Neural progenitor cell (in vitro differentiated cells): Measurements from ENCODE around the gene OR56A5. TPM values are rescaled to one million over a fixed set of nuclear protein-coding genes. Genes with fewer than 3 reads are reported as not detected.

Experiments used
- DNase-seq: peaks from one replicate; pipeline ENCODE4 v3.0.0-alpha.2; 2016; ENCODE audit warnings: low spot score
- H2AFZ ChIP-seq: fragments of 200-600 bp; sonication (generic); replicated peaks from 2 replicates; pipeline ENCODE4 v1.6.1; 2016; ENCODE audit warnings: antibody characterized with exemption
- H3F3A ChIP-seq: fragments of 200-600 bp; sonication (generic); 2 replicates; pipeline ENCODE4 v1.6.1; 2016; ENCODE audit warnings: antibody characterized with exemption, low read depth
- H3K27ac ChIP-seq: fragments of 200-600 bp; sonication (generic); 2 replicates; pipeline ENCODE4 v1.5.1; 2016; ENCODE audit warnings: mild to moderate bottlenecking
- H3K27me3 ChIP-seq: fragments of 200-600 bp; sonication (generic); 2 replicates; pipeline ENCODE4 v1.6.1; 2016; ENCODE audit warnings: mild to moderate bottlenecking, moderate library complexity
- H3K36me3 ChIP-seq: fragments of 200-600 bp; sonication (generic); 2 replicates; pipeline ENCODE4 v1.5.1; 2016
- H3K4me1 ChIP-seq: fragments of 200-600 bp; sonication (generic); 2 replicates; pipeline ENCODE4 v1.6.1; 2016; ENCODE audit warnings: mixed run types
- H3K4me2 ChIP-seq: fragments of 200-600 bp; sonication (generic); 2 replicates; pipeline ENCODE4 v1.6.1; 2016
- H3K4me3 ChIP-seq: fragments of 200-600 bp; sonication (generic); 2 replicates; pipeline ENCODE4 v1.5.1; 2016
- H3K79me2 ChIP-seq: fragments of 200-600 bp; sonication (generic); 2 replicates; pipeline ENCODE4 v1.6.1; 2016; ENCODE audit warnings: low read depth
- H3K9ac ChIP-seq: fragments of 200-600 bp; sonication (generic); 2 replicates; pipeline ENCODE4 v1.6.1; 2016
- H3K9me3 ChIP-seq: fragments of 200-600 bp; sonication (generic); 2 replicates; pipeline ENCODE4 v1.5.1; 2016; ENCODE audit warnings: low read depth
- H4K20me1 ChIP-seq: fragments of 200-600 bp; sonication (generic); 2 replicates; pipeline ENCODE4 v1.6.1; 2016; ENCODE audit warnings: low read depth
- H3K27ac Mint-ChIP-seq: 3 replicates; pipeline ENCODE4 v1.8.0; 2021; ENCODE audit warnings: mixed read lengths
- H3K27me3 Mint-ChIP-seq: 2 replicates; pipeline ENCODE4 v1.8.0; 2022; ENCODE audit warnings: low read depth, mild to moderate bottlenecking, inconsistent platforms, moderate library complexity, mixed read lengths; ENCODE audit not compliant: insufficient read depth
- H3K36me3 Mint-ChIP-seq: 3 replicates; pipeline ENCODE4 v1.8.0; 2021; ENCODE audit warnings: mixed read lengths
- H3K4me1 Mint-ChIP-seq: 3 replicates; pipeline ENCODE4 v1.8.0; 2021; ENCODE audit warnings: mixed read lengths
- H3K4me3 Mint-ChIP-seq: 3 replicates; pipeline ENCODE4 v1.8.0; 2021; ENCODE audit warnings: mild to moderate bottlenecking, moderate library complexity, mixed read lengths
- H3K9me3 Mint-ChIP-seq: 3 replicates; pipeline ENCODE4 v1.8.0; 2020; ENCODE audit warnings: mixed read lengths
- CTCF ChIP-seq: fragments of 200-600 bp; sonication (generic); IDR thresholded peaks from 2 replicates; pipeline ENCODE4 v1.5.1; 2017; ENCODE audit warnings: antibody characterized with exemption, mild to moderate bottlenecking
- EZH2 ChIP-seq: fragments of 200-600 bp; sonication (generic); IDR thresholded peaks from 2 replicates; pipeline ENCODE4 v1.6.1; 2017; ENCODE audit warnings: antibody characterized with exemption, mild to moderate bottlenecking, moderate library complexity
- EZH2phosphoT487 ChIP-seq: fragments of 200-600 bp; sonication (generic); IDR thresholded peaks from 2 replicates; pipeline ENCODE4 v1.6.1; 2017; ENCODE audit warnings: antibody characterized with exemption
- small RNA-seq: library from RNA; depleted of rRNA; stranded (forward); fragments of <200 nt; gene quantifications from one replicate; pipeline ENCODE3, GENCODE V24; 2015
- total RNA-seq: library from RNA; depleted of rRNA; stranded (reverse); fragments of >200 nt; gene quantifications from 2 replicates; pipeline ENCODE4 v1.2.3, GENCODE V29; 2015; ENCODE audit warnings: low replicate concordance

OR56A5 gene
- total RNA-seq, 1 donor from 2014 or later: not detected

DNA sequence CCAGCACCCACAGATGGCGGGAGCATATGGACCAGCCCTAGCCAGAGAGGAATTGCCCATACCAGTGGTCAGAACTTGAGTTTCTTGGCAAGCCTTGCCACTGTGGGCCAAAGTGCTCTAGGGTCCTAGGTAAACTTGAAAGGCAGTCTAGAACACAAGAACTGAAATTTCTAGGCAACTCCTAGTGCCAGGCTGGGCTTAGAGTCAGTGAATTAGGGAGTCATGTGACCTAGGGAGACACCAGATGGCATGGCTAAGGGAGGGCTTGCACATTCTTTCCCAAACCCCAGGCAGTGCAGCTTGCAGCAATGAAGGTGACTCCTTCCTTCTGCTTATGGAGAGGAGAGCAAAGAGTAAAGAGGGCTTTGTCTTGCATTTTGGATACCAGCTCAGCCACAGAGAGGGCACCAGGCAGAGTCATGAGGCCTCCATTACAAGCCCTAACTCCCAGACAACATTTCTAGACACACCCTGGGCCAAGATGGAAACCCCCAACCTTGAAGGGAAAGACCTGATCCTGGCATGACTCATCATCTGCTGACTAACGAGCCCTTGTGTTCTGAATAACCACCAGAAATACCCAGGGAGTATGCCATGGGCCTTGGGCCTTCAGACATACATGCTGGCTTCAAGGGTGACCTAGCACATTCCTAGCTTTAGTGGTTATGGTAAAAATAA is 45.4 kb downstream of the OR56A5 start:
- no peaks in the 10 kb centered on the region for H3K36me3 Mint-ChIP-seq
- Histone ChIP-seq H3K4me2 (no peak overlapping the region), H3K4me1 (no peaks in the 10 kb centered on the region), H4K20me1 (no peaks in the 10 kb centered on the region), H3K9me3 (no peaks in the 10 kb centered on the region), H3K4me3 (no peak overlapping the region), H3F3A (no peaks in the 10 kb centered on the region), H3K27ac (no peak overlapping the region), H2AFZ (no peak overlapping the region), H3K36me3 (no peaks in the 10 kb centered on the region), H3K9ac (no peak overlapping the region), H3K27me3 (no peaks in the 10 kb centered on the region), H3K79me2 (no peaks in the 10 kb centered on the region)
- no peaks in the 10 kb centered on the region for H3K4me1 Mint-ChIP-seq
- no peak overlapping the region for H3K4me3 Mint-ChIP-seq
- TF ChIP-seq CTCF: no peak
- no peak for TF ChIP-seq EZH2phosphoT487
- TF ChIP-seq EZH2: no peak
- peaks cover 5% of the 10 kb centered on the region for H3K9me3 Mint-ChIP-seq
- H3K27ac Mint-ChIP-seq: no peak overlapping the region
- peaks cover 3% of the 10 kb centered on the region for H3K27me3 Mint-ChIP-seq
- no peak for DNase-seq

Small RNA genes within 50 kb of the gene (small RNA-seq; reads per million reads assigned to genes)
- gene RNA5SP329: not detected

Other genes starting within 250 kb of the OR56A5 start
- gene OR56B1, start 232.0 kb downstream of the OR56A5 start, total RNA-seq: 0.41 TPM in 1 of 2 replicates, not detected in the other
- gene OR52N4, start 214.3 kb downstream of the OR56A5 start, total RNA-seq: 0.12 TPM in 1 of 2 replicates, not detected in the other
- gene OR52N5, start 185.1 kb downstream of the OR56A5 start, total RNA-seq: not detected in 2 replicates
- 0.12 TPM in 1 of 2 replicates, not detected in the other for gene OR52N1, start 177.2 kb downstream of the OR56A5 start, total RNA-seq
- not detected in 2 replicates for gene OR52N2, start 159.6 kb downstream of the OR56A5 start, total RNA-seq
- gene OR52E6, start 126.6 kb downstream of the OR56A5 start, total RNA-seq: not detected in 2 replicates
- 0.46 TPM in 1 of 2 replicates, not detected in the other for gene OR52E8, start 110.8 kb downstream of the OR56A5 start, total RNA-seq
- gene OR52E4, start 87.9 kb downstream of the OR56A5 start, total RNA-seq: not detected in 2 replicates
- not detected in 2 replicates for gene OR52E5, start 75.3 kb downstream of the OR56A5 start, total RNA-seq
- not detected in 2 replicates for gene OR56A3, start 26.2 kb downstream of the OR56A5 start, total RNA-seq
- 2.3 TPM in 1 of 2 replicates, not detected in the other for gene OR52L1, start 18.5 kb upstream of the OR56A5 start, total RNA-seq
- gene OR56A4, start 38.5 kb upstream of the OR56A5 start, total RNA-seq: 0.30 and 0.62 TPM in 2 replicates
- 0.87 and 1.8 TPM in 2 replicates for gene OR56A1, start 62.3 kb upstream of the OR56A5 start, total RNA-seq
- not detected in 2 replicates for gene OR56B4, start 139.2 kb upstream of the OR56A5 start, total RNA-seq
- not detected in 2 replicates for gene OR52B2, start 201.8 kb upstream of the OR56A5 start, total RNA-seq
- not detected in 2 replicates for gene OR52W1, start 230.7 kb upstream of the OR56A5 start, total RNA-seq
- gene C11orf42, start 237.1 kb upstream of the OR56A5 start, total RNA-seq: not detected in 2 replicates